ENCODE results near the gene RAB11FIP4. TPM values are rescaled to one million over a fixed set of nuclear protein-coding genes. Genes with fewer than 3 reads are reported as not detected.

RAB11FIP4 gene
- total RNA-seq, 1 donor from 2014 or later: 32.4 TPM

- no peak for DNase-seq (ENCODE audit: extremely low spot score, unreplicated experiment)
- Mint-ChIP-seq H3K27me3 (peaks cover 14% of the 10 kb centered on the region), H3K4me3 (no peak overlapping the region), H3K27ac (no peak overlapping the region), H3K4me1 (ENCODE audit: unreplicated experiment) (peaks cover 11% of the 10 kb centered on the region), H3K9me3 (no peaks in the 10 kb centered on the region), H3K36me3 (no peaks in the 10 kb centered on the region)
- no peak for TF ChIP-seq CTCF (conservative IDR thresholded peaks at IDR 0.05)
Measured at GRCh38 chr17:31401456-31402254, 10.2 kb downstream of the RAB11FIP4 start.

- Mint-ChIP-seq H3K27ac (no peak overlapping the region), H3K27me3 (peaks cover 4% of the 10 kb centered on the region)
Measured at GRCh38 chr17:31404028-31404949, 12.8 kb downstream of the RAB11FIP4 start.

GRCh38 chr17:31405890-31406371 lies 14.5 kb downstream of the RAB11FIP4 start:
- Mint-ChIP-seq H3K4me1 (ENCODE audit: unreplicated experiment) (peaks cover 12% of the 10 kb centered on the region), H3K9me3 (no peaks in the 10 kb centered on the region), H3K36me3 (no peaks in the 10 kb centered on the region), H3K4me3 (no peak overlapping the region), H3K27ac (no peak overlapping the region), H3K27me3 (no peaks in the 10 kb centered on the region)
- no peak for TF ChIP-seq CTCF (conservative IDR thresholded peaks at IDR 0.05)
- DNase-seq (ENCODE audit: extremely low spot score, unreplicated experiment): no peak

More at GRCh38 chr17:31404028-31404949, 12.8 kb downstream of the RAB11FIP4 start:
- H3K36me3 Mint-ChIP-seq: no peaks in the 10 kb centered on the region
- H3K4me3 Mint-ChIP-seq: no peak overlapping the region
- no peak for TF ChIP-seq CTCF (conservative IDR thresholded peaks at IDR 0.05)
- no peak for DNase-seq (ENCODE audit: extremely low spot score, unreplicated experiment)
- H3K9me3 Mint-ChIP-seq: no peaks in the 10 kb centered on the region
- H3K4me1 Mint-ChIP-seq (ENCODE audit: unreplicated experiment): peaks cover 12% of the 10 kb centered on the region

- H3K27ac Mint-ChIP-seq: no peak overlapping the region
- H3K4me1 Mint-ChIP-seq (ENCODE audit: unreplicated experiment): peaks cover 14% of the 10 kb centered on the region
- peaks cover 5% of the 10 kb centered on the region for H3K27me3 Mint-ChIP-seq
Measured at GRCh38 chr17:31408586-31408985, 17.1 kb downstream of the RAB11FIP4 start.

More at GRCh38 chr17:31408586-31408985, 17.1 kb downstream of the RAB11FIP4 start:
- Mint-ChIP-seq H3K36me3 (no peaks in the 10 kb centered on the region), H3K4me3 (no peak overlapping the region), H3K9me3 (no peaks in the 10 kb centered on the region)
- DNase-seq (ENCODE audit: extremely low spot score, unreplicated experiment): no peak
- TF ChIP-seq CTCF (conservative IDR thresholded peaks at IDR 0.05): no peak
